ENCODE data around the gene TRAT1.

TRAT1 gene

DNA sequence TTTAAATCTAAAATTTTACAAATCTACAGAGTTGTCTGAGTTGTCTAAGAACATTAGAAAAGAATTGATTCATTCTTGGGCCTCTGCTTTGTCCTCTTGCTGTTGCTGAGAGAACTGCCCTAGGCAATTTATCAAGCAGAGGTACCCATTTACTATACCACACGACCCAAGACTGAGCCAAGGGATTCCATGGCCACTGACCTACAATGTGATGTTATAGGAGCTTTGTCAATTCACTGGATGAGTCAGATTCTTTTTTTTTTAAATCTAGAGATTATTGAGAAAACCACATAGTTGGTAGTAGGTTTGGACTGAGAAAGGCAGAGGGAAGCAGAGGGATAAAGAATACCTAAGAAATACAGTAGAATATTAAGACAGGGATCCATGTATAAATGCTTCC, 55.3 kb downstream of the TRAT1 start:
- TF ChIP-seq, protein P1, sequence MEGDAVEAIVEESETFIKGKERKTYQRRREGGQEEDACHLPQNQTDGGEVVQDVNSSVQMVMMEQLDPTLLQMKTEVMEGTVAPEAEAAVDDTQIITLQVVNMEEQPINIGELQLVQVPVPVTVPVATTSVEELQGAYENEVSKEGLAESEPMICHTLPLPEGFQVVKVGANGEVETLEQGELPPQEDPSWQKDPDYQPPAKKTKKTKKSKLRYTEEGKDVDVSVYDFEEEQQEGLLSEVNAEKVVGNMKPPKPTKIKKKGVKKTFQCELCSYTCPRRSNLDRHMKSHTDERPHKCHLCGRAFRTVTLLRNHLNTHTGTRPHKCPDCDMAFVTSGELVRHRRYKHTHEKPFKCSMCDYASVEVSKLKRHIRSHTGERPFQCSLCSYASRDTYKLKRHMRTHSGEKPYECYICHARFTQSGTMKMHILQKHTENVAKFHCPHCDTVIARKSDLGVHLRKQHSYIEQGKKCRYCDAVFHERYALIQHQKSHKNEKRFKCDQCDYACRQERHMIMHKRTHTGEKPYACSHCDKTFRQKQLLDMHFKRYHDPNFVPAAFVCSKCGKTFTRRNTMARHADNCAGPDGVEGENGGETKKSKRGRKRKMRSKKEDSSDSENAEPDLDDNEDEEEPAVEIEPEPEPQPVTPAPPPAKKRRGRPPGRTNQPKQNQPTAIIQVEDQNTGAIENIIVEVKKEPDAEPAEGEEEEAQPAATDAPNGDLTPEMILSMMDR (IDR thresholded peaks at IDR 0.05; ENCODE audit: control extremely low read depth, extremely low read depth, low read depth, missing control alignments): no peak
- CTCF ChIA-PET: no interaction called here
- POLR2A ChIA-PET: no interaction called here
- no peak for DNase-seq (ENCODE audit: extremely low spot score)

DNA sequence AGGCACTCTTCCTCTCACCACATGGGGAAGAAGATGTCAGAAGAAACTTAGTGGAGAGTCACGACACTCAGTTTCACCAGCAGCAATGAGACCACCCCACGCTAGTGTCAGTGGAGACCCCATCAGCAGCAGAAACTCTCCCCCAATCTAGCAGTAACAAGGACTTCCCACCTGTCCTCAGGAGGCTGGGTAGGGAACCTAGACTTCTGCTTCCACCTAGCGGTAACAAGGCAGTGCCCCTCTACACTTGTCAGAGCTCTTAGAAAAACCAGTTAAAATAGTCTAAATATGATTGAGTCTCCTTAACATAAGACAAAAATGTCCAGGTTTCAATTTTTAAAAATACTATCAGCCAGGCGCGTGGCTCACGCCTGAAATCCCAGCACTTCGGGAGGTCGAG, 57.3 kb downstream of the TRAT1 start:
- no peak for DNase-seq (ENCODE audit: extremely low spot score)
- POLR2A ChIA-PET: no interaction called here
- TF ChIP-seq, protein P1 (IDR thresholded peaks at IDR 0.05; ENCODE audit: control extremely low read depth, extremely low read depth, low read depth, missing control alignments): no peak
- CTCF ChIA-PET: interaction anchor here (1.1 kb wide), 1 partner anchor 17 kb away, joined by 3 read pairs; no protein-coding TSS in a partner anchor

DNA sequence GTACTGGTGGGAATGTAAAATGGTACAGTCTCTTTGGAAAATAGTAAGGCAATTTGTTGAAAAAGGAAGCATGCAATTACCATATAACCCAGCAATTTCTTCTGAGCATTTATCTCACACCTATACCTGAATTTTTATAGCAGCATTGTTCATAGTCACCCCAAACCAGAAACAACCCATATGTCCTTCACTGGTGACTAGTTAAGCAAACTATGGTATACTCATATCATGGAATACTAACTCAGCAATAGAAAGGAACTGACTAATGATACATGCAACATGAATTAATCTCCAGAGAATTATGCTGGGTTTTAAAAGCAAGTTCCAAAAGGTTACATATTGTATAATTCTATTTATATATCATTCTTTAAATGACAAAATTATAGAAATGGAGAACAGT, 60.2 kb downstream of the TRAT1 start:
- POLR2A ChIA-PET: no interaction called here
- no peak for DNase-seq (ENCODE audit: extremely low spot score)
- CTCF ChIA-PET: no interaction called here
- TF ChIP-seq, protein P1 (IDR thresholded peaks at IDR 0.05; ENCODE audit: control extremely low read depth, extremely low read depth, low read depth, missing control alignments): no peak

DNA sequence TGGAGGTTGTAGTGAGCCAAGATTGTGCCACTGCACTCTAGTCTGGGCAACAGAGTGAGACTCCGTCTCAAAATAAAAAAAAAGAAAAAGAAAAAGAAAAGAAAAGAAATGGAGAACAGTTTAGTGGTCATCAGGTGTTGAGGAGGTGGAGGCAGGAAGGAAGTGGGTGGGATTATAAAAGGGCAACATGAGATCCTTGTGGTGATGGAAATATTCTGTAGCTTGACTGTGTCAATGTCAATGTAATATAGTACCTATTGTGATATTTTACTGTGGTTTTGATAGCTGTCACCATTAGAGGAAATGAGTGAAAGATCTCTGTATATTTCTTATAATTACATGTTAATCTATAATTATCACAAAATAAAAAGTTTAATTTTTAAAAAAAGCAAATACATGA, 60.8 kb downstream of the TRAT1 start:
- POLR2A ChIA-PET: no interaction called here
- TF ChIP-seq, protein P1 (IDR thresholded peaks at IDR 0.05; ENCODE audit: control extremely low read depth, extremely low read depth, low read depth, missing control alignments): no peak
- DNase-seq (ENCODE audit: extremely low spot score): no peak
- CTCF ChIA-PET: interaction anchor here (1.6 kb wide), 1 partner anchor 10 kb away, joined by 5 read pairs; no protein-coding TSS in a partner anchor

DNA sequence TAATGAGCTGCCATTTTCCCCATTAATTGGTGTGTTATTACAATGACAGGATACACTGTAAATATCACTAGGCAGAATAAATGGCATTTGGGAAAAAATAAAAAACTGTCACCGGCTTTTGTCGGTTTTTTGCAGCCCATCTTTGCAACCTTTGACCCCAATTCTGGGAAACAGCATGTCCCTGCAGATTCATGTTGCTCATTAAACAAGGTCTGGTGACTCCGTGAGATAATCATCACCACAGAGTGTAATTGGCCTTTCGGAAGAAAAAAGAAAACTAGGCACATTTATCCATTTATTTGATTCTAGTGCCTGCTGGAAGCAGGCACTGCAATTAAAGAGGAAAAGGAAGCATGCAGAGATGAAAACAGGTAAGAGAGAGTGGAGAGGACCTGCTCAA, 64.5 kb downstream of the TRAT1 start:
- CTCF ChIA-PET: interaction anchor here (1.1 kb wide), 1 partner anchor 10 kb away, joined by 4 read pairs; no protein-coding TSS in a partner anchor
- DNase-seq (ENCODE audit: extremely low spot score): no peak
- POLR2A ChIA-PET: no interaction called here
- TF ChIP-seq, protein P1 (IDR thresholded peaks at IDR 0.05; ENCODE audit: control extremely low read depth, extremely low read depth, low read depth, missing control alignments): no peak

DNA sequence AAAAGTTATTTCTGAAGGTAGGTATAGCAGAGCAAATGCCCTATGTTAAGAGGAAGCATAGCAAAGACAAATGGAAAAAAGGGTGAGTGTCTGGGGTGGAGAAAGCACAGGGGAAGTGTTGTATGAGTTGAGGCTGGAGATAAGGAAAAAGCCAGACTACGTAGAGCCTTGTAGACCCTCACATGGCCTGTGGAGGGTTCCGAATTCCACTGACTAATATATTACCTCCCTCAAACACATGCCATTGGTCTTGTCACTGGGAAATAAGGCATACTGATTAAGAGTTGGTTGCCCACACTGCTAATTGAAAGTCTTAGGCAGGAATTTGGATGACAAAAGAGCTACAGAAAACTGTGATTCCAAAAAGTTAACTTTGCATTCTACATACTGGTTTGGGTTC, 65.2 kb downstream of the TRAT1 start:
- ChIA-PET CTCF (interaction anchor here (1.1 kb wide), 2 partner anchors 9 to 11 kb away, joined by 3 to 4 read pairs; no protein-coding TSS in a partner anchor), POLR2A (no interaction called here)
- DNase-seq (ENCODE audit: extremely low spot score): no peak
- TF ChIP-seq, protein P1 (IDR thresholded peaks at IDR 0.05; ENCODE audit: control extremely low read depth, extremely low read depth, low read depth, missing control alignments): no peak

DNA sequence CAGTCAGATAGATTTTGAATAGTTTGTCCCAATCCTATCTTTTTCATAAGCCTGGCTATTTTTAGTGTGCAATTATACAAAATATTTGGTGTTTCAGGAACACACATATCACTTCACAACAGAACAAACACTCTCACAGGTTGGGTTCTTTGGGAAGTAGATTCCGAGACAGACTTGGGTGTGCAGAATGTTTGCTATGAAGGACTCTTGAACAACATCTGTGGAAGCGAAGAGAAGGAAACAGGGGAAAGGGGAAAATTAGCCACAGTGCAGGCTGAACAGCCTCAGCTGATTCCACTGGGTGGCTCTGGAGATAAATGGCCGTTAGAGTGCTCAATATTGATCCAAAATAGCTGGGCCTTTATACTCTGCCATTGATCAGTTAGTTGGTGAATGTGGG, 69.2 kb downstream of the TRAT1 start:
- TF ChIP-seq, protein P1 (IDR thresholded peaks at IDR 0.05; ENCODE audit: control extremely low read depth, extremely low read depth, low read depth, missing control alignments): no peak
- ChIA-PET POLR2A (no interaction called here), CTCF (interaction anchor here (2.2 kb wide), 1 partner anchor 23 kb away, joined by 7 read pairs; no protein-coding TSS in a partner anchor)
- no peak for DNase-seq (ENCODE audit: extremely low spot score)

All from GM10248 (cell line).